Chondrocyte (in vitro differentiated cells): Measurements from ENCODE around the gene TMEM30A. TPM values are rescaled to one million over a fixed set of nuclear protein-coding genes. Genes with fewer than 3 reads are reported as not detected.

Experiments used
- DNase-seq: peaks from one replicate; pipeline ENCODE4 v3.0.0; 2021; ENCODE audit warnings: mixed read lengths, low spot score
- H3K27ac Mint-ChIP-seq: one replicate; pipeline ENCODE4 v1.8.0; 2021; ENCODE audit warnings: mild to moderate bottlenecking, moderate library complexity, mixed read lengths; ENCODE audit not compliant: unreplicated experiment
- H3K27me3 Mint-ChIP-seq: 2 replicates; pipeline ENCODE4 v1.8.0; 2021; ENCODE audit warnings: low read depth, mixed read lengths
- H3K36me3 Mint-ChIP-seq: 2 replicates; pipeline ENCODE4 v1.8.0; 2021; ENCODE audit warnings: low read depth, mixed read lengths
- H3K4me1 Mint-ChIP-seq: 2 replicates; pipeline ENCODE4 v1.8.0; 2021; ENCODE audit warnings: low read depth, mild to moderate bottlenecking, mixed read lengths
- H3K4me3 Mint-ChIP-seq: one replicate; pipeline ENCODE4 v1.8.0; 2021; ENCODE audit warnings: mild to moderate bottlenecking, moderate library complexity, mixed read lengths; ENCODE audit not compliant: unreplicated experiment
- H3K9me3 Mint-ChIP-seq: 2 replicates; pipeline ENCODE4 v1.8.0; 2021; ENCODE audit warnings: low read depth, mixed read lengths
- CTCF ChIP-seq: fragments of 200-600 bp; sonication (generic); IDR thresholded peaks from 2 replicates; pipeline ENCODE4 v1.5.0; 2021; ENCODE audit warnings: antibody characterized with exemption, mild to moderate bottlenecking, moderate library complexity
- total RNA-seq: library from RNA; stranded (reverse); gene quantifications from 3 replicates; pipeline ENCODE4 v1.2.1, GENCODE V29; 2021

Gene TMEM30A
- total RNA-seq, 1 donor from 2014 or later: 146 TPM

GRCh38 chr6:75224303-75224926 is 60.2 kb downstream of the TMEM30A start:
- no peak for DNase-seq
- Mint-ChIP-seq H3K36me3 (no peaks in the 10 kb centered on the region), H3K4me3 (no peak overlapping the region), H3K27me3 (no peaks in the 10 kb centered on the region), H3K9me3 (peaks cover 6% of the 10 kb centered on the region), H3K27ac (no peak overlapping the region), H3K4me1 (peaks cover 1% of the 10 kb centered on the region)
- no peak for TF ChIP-seq CTCF

- no peak for DNase-seq
- H3K36me3 Mint-ChIP-seq: no peaks in the 10 kb centered on the region
Measured at GRCh38 chr6:75223428-75223827, 61.2 kb downstream of the TMEM30A start.

GRCh38 chr6:75222261-75222660 is 62.3 kb downstream of the TMEM30A start:
- H3K4me1 Mint-ChIP-seq: peaks cover 9% of the 10 kb centered on the region
- DNase-seq: no peak
- peaks cover under 1% of the 10 kb centered on the region for H3K9me3 Mint-ChIP-seq
- H3K27ac Mint-ChIP-seq: no peak overlapping the region
- H3K36me3 Mint-ChIP-seq: no peaks in the 10 kb centered on the region
- H3K4me3 Mint-ChIP-seq: no peak overlapping the region
- H3K27me3 Mint-ChIP-seq: no peaks in the 10 kb centered on the region
- TF ChIP-seq CTCF: no peak

More at GRCh38 chr6:75223428-75223827, 61.2 kb downstream of the TMEM30A start:
- TF ChIP-seq CTCF: no peak
- Mint-ChIP-seq H3K27ac (no peak overlapping the region), H3K27me3 (no peaks in the 10 kb centered on the region), H3K4me3 (no peak overlapping the region), H3K4me1 (peaks cover 4% of the 10 kb centered on the region), H3K9me3 (peaks cover 6% of the 10 kb centered on the region)

- no peak for DNase-seq
- H3K27me3 Mint-ChIP-seq: no peaks in the 10 kb centered on the region
- H3K9me3 Mint-ChIP-seq: no peaks in the 10 kb centered on the region
- no peak overlapping the region for H3K4me3 Mint-ChIP-seq
- no peaks in the 10 kb centered on the region for H3K36me3 Mint-ChIP-seq
- peaks cover 14% of the 10 kb centered on the region for H3K4me1 Mint-ChIP-seq
- no peak for TF ChIP-seq CTCF
- H3K27ac Mint-ChIP-seq: no peak overlapping the region
Measured at GRCh38 chr6:75221116-75221515, 63.5 kb downstream of the TMEM30A start.

GRCh38 chr6:75220357-75220756 is 64.2 kb downstream of the TMEM30A start:
- Mint-ChIP-seq H3K9me3 (no peaks in the 10 kb centered on the region), H3K4me1 (peaks cover 14% of the 10 kb centered on the region), H3K4me3 (no peak overlapping the region), H3K36me3 (no peaks in the 10 kb centered on the region), H3K27me3 (no peaks in the 10 kb centered on the region), H3K27ac (no peak overlapping the region)
- TF ChIP-seq CTCF: no peak
- DNase-seq: no peak
